ENCODE data around the gene LARGE1. TPM values are rescaled to one million over a fixed set of nuclear protein-coding genes. Genes with fewer than 3 reads are reported as not detected.

LARGE1 gene
- total and polyA plus RNA-seq, 2 experiments from 2014 or later: 1.5 to 12.8 TPM

GRCh38 chr22:33315954-33316353, 604.3 kb downstream of the LARGE1 start:
- Histone ChIP-seq H3K4me3 (no peak overlapping the region), H3K9ac (no peak overlapping the region), H3K36me3 (ENCODE audit: low read depth) (no peaks in the 10 kb centered on the region), H2AFZ (no peak overlapping the region), H4K20me1 (ENCODE audit: insufficient read depth) (no peaks in the 10 kb centered on the region), H3K27me3 (replicated peaks; ENCODE audit: insufficient read depth) (no peaks in the 10 kb centered on the region), H3F3A (ENCODE audit: insufficient read depth) (no peaks in the 10 kb centered on the region), H3K27ac (no peak overlapping the region), H3K4me2 (ENCODE audit: unreplicated experiment) (no peak overlapping the region), H3K4me1 (ENCODE audit: insufficient read depth) (no peaks in the 10 kb centered on the region), H3K79me2 (ENCODE audit: insufficient read depth) (no peaks in the 10 kb centered on the region), H3K9me3 (ENCODE audit: low read depth) (no peaks in the 10 kb centered on the region), H3K9me2 (ENCODE audit: insufficient read depth) (no peaks in the 10 kb centered on the region)
- TF ChIP-seq EZH2phosphoT487 (IDR thresholded peaks at IDR 0.05; ENCODE audit: insufficient read depth, low read depth): no peak
- TF ChIP-seq EZH2 (IDR thresholded peaks at IDR 0.05; ENCODE audit: insufficient read depth, poor library complexity, severe bottlenecking): no peak
- in situ Hi-C loops (cut with MboI): no loop called here
- 94 to 96% methylated on average over 15 of the region's 15 CpGs for WGBS, 2 experiments (ENCODE audit: low coverage in 1 of 2, low lambda C conversion rate in 2 of 2, missing lambda C conversion rate in 2 of 2)
- no peak for DNase-seq

DNA sequence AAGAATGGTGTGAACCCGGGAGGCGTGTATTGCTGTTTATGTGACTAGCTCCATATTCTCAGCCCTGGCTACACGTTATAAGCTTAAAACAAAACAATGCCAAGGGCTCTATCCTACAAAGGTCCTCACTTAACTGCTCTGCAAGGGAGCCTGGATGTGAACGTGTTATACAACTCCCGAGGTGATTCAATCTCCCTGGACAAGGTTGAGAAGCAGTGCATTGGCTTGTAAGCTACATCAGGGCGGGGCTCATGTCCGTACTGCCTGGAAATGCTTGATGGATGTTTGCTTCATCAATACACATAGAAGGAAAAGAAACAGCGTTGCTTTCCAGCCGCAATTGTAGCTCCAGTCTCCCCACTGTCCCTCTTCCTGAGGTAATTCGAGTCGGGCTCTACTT, 605.2 kb downstream of the LARGE1 start:
- H3K79me2 ChIP-seq (ENCODE audit: insufficient read depth): no peaks in the 10 kb centered on the region
- H3K9me2 ChIP-seq (ENCODE audit: insufficient read depth): no peaks in the 10 kb centered on the region
- H3K9me3 ChIP-seq (ENCODE audit: low read depth): no peaks in the 10 kb centered on the region
- H3K9ac ChIP-seq: no peak overlapping the region
- DNase-seq: no peak
- no peak overlapping the region for H3K27ac ChIP-seq
- TF ChIP-seq EZH2 (IDR thresholded peaks at IDR 0.05; ENCODE audit: insufficient read depth, poor library complexity, severe bottlenecking) (no peak), EZH2phosphoT487 (IDR thresholded peaks at IDR 0.05; ENCODE audit: insufficient read depth, low read depth) (no peak)
- H2AFZ ChIP-seq: no peak overlapping the region
- no peaks in the 10 kb centered on the region for H4K20me1 ChIP-seq (ENCODE audit: insufficient read depth)
- no peaks in the 10 kb centered on the region for H3K36me3 ChIP-seq (ENCODE audit: low read depth)
- no peaks in the 10 kb centered on the region for H3K4me1 ChIP-seq (ENCODE audit: insufficient read depth)
- no peak overlapping the region for H3K4me3 ChIP-seq
- no peaks in the 10 kb centered on the region for H3K27me3 ChIP-seq (replicated peaks; ENCODE audit: insufficient read depth)
- in situ Hi-C loops (cut with MboI): no loop called here
- H3K4me2 ChIP-seq (ENCODE audit: unreplicated experiment): no peak overlapping the region
- 87 to 88% methylated on average over 11 of the region's 11 CpGs for WGBS, 2 experiments (ENCODE audit: low coverage in 1 of 2, low lambda C conversion rate in 2 of 2, missing lambda C conversion rate in 2 of 2)
- no peaks in the 10 kb centered on the region for H3F3A ChIP-seq (ENCODE audit: insufficient read depth)

DNA sequence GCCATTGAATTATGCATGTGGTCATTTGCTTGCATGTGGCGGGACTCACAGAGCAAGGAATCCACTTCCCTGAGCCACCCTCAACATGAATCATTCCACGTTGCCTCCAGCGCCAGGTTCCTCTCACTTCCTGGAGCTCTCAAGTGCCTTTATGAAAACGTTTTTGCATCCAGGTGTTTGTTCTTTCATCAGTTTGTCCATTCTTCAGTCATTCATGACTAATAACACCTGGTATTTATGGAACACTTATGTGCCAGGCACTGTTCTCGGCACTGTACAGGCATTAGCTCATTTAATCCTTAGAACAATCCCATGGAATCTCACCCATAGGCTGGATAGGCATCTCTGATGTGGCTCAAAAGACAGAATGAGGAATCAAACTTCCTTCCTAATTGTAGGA, 606.0 kb downstream of the LARGE1 start:
- Histone ChIP-seq H3K9me2 (ENCODE audit: insufficient read depth) (no peaks in the 10 kb centered on the region), H3K27ac (no peak overlapping the region), H3K4me3 (no peak overlapping the region), H4K20me1 (ENCODE audit: insufficient read depth) (no peaks in the 10 kb centered on the region), H2AFZ (no peak overlapping the region), H3K36me3 (ENCODE audit: low read depth) (no peaks in the 10 kb centered on the region), H3F3A (ENCODE audit: insufficient read depth) (no peaks in the 10 kb centered on the region), H3K4me1 (ENCODE audit: insufficient read depth) (no peaks in the 10 kb centered on the region), H3K27me3 (replicated peaks; ENCODE audit: insufficient read depth) (no peaks in the 10 kb centered on the region), H3K9ac (no peak overlapping the region), H3K79me2 (ENCODE audit: insufficient read depth) (no peaks in the 10 kb centered on the region), H3K4me2 (ENCODE audit: unreplicated experiment) (no peak overlapping the region), H3K9me3 (ENCODE audit: low read depth) (no peaks in the 10 kb centered on the region)
- WGBS, 2 experiments (ENCODE audit: low coverage in 1 of 2, low lambda C conversion rate in 2 of 2, missing lambda C conversion rate in 2 of 2): 81 to 85% methylated on average over 5 of the region's 5 CpGs
- DNase-seq: no peak
- in situ Hi-C loops (cut with MboI): no loop called here
- TF ChIP-seq EZH2 (IDR thresholded peaks at IDR 0.05; ENCODE audit: insufficient read depth, poor library complexity, severe bottlenecking) (no peak), EZH2phosphoT487 (IDR thresholded peaks at IDR 0.05; ENCODE audit: insufficient read depth, low read depth) (no peak)

GRCh38 chr22:33303099-33303498, 617.2 kb downstream of the LARGE1 start:
- Histone ChIP-seq H3K27me3 (replicated peaks; ENCODE audit: insufficient read depth) (no peaks in the 10 kb centered on the region), H3K9ac (no peak overlapping the region), H3K4me1 (ENCODE audit: insufficient read depth) (no peaks in the 10 kb centered on the region), H4K20me1 (ENCODE audit: insufficient read depth) (no peaks in the 10 kb centered on the region), H3K9me2 (ENCODE audit: insufficient read depth) (no peaks in the 10 kb centered on the region), H3K4me3 (no peak overlapping the region), H3K79me2 (ENCODE audit: insufficient read depth) (no peaks in the 10 kb centered on the region), H3K4me2 (ENCODE audit: unreplicated experiment) (no peak overlapping the region), H3K36me3 (ENCODE audit: low read depth) (no peaks in the 10 kb centered on the region), H3K27ac (no peak overlapping the region), H2AFZ (no peak overlapping the region), H3K9me3 (ENCODE audit: low read depth) (no peaks in the 10 kb centered on the region), H3F3A (ENCODE audit: insufficient read depth) (no peaks in the 10 kb centered on the region)
- no peak for DNase-seq
- TF ChIP-seq EZH2 (IDR thresholded peaks at IDR 0.05; ENCODE audit: insufficient read depth, poor library complexity, severe bottlenecking): no peak
- TF ChIP-seq EZH2phosphoT487 (IDR thresholded peaks at IDR 0.05; ENCODE audit: insufficient read depth, low read depth): no peak
- 43 to 44% methylated on average over 9 of the region's 9 CpGs for WGBS, 2 experiments (ENCODE audit: low coverage in 1 of 2, low lambda C conversion rate in 2 of 2, missing lambda C conversion rate in 2 of 2)
- in situ Hi-C loops (cut with MboI): loop anchor here (10.0 kb wide), 1 partner anchor 282 kb away; no protein-coding TSS in a partner anchor

GRCh38 chr22:33302549-33302948, 617.7 kb downstream of the LARGE1 start:
- no peak overlapping the region for H3K4me3 ChIP-seq
- H3K9me3 ChIP-seq (ENCODE audit: low read depth): no peaks in the 10 kb centered on the region
- no peaks in the 10 kb centered on the region for H4K20me1 ChIP-seq (ENCODE audit: insufficient read depth)
- no peak overlapping the region for H3K27ac ChIP-seq
- no peaks in the 10 kb centered on the region for H3F3A ChIP-seq (ENCODE audit: insufficient read depth)
- no peak overlapping the region for H3K4me2 ChIP-seq (ENCODE audit: unreplicated experiment)
- no peaks in the 10 kb centered on the region for H3K36me3 ChIP-seq (ENCODE audit: low read depth)
- no peaks in the 10 kb centered on the region for H3K79me2 ChIP-seq (ENCODE audit: insufficient read depth)
- no peaks in the 10 kb centered on the region for H3K4me1 ChIP-seq (ENCODE audit: insufficient read depth)
- no peak for DNase-seq
- in situ Hi-C loops (cut with MboI): loop anchor here (10.0 kb wide), 1 partner anchor 282 kb away; no protein-coding TSS in a partner anchor
- H3K27me3 ChIP-seq (replicated peaks; ENCODE audit: insufficient read depth): no peaks in the 10 kb centered on the region
- 78 to 79% methylated on average over 11 of the region's 11 CpGs for WGBS, 2 experiments (ENCODE audit: low coverage in 1 of 2, low lambda C conversion rate in 2 of 2, missing lambda C conversion rate in 2 of 2)
- no peak overlapping the region for H2AFZ ChIP-seq
- no peak overlapping the region for H3K9ac ChIP-seq
- H3K9me2 ChIP-seq (ENCODE audit: insufficient read depth): no peaks in the 10 kb centered on the region
- no peak for TF ChIP-seq EZH2phosphoT487 (IDR thresholded peaks at IDR 0.05; ENCODE audit: insufficient read depth, low read depth)
- TF ChIP-seq EZH2 (IDR thresholded peaks at IDR 0.05; ENCODE audit: insufficient read depth, poor library complexity, severe bottlenecking): no peak

All from GM23248 (cell line).